ENCODE data around the gene PROM2.

PROM2 gene

DNA sequence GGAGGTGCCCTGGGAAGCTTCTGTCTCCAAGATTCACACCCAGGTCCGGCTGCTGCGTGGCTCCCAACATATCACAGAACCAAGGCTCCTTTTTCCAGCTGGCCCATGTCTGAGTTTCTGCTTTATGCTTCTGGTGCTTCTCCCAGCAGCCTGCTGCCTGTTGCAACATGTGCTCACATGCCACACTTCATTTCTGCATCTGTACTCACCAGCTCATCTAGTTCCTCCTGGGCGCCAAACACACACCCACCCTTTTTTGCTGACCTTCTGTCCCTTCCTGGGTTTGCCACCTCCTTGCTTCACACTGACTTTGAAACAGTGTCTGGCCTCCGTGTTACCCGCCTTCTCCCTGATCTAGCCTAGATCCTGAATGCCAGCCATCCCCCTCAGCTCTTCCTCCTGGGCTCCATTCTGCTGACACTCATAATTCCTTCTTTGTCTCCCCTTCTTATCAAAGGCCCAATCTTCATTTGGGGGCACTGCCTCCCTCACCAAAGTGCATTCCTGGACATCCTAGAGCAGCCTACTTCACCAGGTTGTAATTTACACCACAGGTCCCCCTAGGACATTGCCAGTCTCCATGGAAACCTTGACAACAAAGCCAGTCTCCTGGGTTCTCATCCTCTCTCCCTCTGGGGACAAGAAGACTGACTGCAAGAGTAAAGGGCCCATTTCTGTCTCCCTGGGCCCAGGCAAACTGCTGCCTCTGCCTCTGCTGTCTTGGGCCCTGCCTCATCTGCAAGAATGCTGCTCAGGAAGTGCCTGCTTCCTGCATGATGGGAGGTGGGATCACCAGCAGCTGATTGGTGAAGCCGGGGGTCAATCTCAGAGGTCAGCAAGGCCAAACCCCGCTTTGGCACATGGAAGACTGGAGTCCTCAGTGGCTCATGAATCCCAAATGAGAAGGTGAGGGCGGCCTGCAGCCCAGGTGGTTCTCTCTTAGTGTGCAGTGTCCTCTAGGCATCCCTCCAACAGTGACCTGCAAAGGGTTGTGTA, 13.9 kb upstream of the PROM2 start:
- H3K4me3 Mint-ChIP-seq, result no peak overlapping the region
- H3K36me3 Mint-ChIP-seq (ENCODE audit: low read depth), result peaks cover 9% of the 10 kb centered on the region
- peaks cover 30% of the 10 kb centered on the region for H3K9me3 Mint-ChIP-seq
- H3K27ac Mint-ChIP-seq, result no peak overlapping the region
- peaks cover 5% of the 10 kb centered on the region for H3K4me1 Mint-ChIP-seq
- peaks cover 3% of the 10 kb centered on the region for H3K27me3 Mint-ChIP-seq (ENCODE audit: low read depth)
- TF ChIP-seq, protein P1, sequence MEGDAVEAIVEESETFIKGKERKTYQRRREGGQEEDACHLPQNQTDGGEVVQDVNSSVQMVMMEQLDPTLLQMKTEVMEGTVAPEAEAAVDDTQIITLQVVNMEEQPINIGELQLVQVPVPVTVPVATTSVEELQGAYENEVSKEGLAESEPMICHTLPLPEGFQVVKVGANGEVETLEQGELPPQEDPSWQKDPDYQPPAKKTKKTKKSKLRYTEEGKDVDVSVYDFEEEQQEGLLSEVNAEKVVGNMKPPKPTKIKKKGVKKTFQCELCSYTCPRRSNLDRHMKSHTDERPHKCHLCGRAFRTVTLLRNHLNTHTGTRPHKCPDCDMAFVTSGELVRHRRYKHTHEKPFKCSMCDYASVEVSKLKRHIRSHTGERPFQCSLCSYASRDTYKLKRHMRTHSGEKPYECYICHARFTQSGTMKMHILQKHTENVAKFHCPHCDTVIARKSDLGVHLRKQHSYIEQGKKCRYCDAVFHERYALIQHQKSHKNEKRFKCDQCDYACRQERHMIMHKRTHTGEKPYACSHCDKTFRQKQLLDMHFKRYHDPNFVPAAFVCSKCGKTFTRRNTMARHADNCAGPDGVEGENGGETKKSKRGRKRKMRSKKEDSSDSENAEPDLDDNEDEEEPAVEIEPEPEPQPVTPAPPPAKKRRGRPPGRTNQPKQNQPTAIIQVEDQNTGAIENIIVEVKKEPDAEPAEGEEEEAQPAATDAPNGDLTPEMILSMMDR (IDR thresholded peaks at IDR 0.05; ENCODE audit: unreplicated experiment in 3 of 3), result no peak

DNA sequence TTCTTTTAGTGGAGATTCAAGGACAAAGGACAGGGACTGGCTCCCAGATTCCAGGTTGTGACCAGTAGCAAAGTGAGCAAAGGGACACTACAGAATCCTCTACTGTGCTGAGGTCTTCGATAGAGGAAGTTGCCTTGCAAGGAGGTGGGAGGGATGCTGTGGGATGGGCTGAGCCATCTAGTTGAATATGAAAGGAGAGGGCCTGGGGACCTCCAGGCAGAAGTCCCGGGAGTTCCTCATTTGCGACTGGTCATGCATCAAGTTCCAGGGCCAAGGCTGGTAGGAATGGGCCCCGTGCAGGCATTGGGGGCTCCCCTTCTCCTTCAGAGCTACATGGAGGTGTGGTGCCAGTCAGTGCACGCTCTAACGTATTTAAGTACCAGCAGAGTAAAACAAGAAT, 12.6 kb upstream of the PROM2 start:
- peaks cover 24% of the 10 kb centered on the region for H3K9me3 Mint-ChIP-seq
- H3K4me1 Mint-ChIP-seq, result peaks cover 5% of the 10 kb centered on the region
- H3K27ac Mint-ChIP-seq, result no peak overlapping the region
- peaks cover 6% of the 10 kb centered on the region for H3K27me3 Mint-ChIP-seq (ENCODE audit: low read depth)
- TF ChIP-seq, protein P1 (IDR thresholded peaks at IDR 0.05; ENCODE audit: unreplicated experiment in 3 of 3), result no peak
- no peak overlapping the region for H3K4me3 Mint-ChIP-seq
- peaks cover 8% of the 10 kb centered on the region for H3K36me3 Mint-ChIP-seq (ENCODE audit: low read depth)

DNA sequence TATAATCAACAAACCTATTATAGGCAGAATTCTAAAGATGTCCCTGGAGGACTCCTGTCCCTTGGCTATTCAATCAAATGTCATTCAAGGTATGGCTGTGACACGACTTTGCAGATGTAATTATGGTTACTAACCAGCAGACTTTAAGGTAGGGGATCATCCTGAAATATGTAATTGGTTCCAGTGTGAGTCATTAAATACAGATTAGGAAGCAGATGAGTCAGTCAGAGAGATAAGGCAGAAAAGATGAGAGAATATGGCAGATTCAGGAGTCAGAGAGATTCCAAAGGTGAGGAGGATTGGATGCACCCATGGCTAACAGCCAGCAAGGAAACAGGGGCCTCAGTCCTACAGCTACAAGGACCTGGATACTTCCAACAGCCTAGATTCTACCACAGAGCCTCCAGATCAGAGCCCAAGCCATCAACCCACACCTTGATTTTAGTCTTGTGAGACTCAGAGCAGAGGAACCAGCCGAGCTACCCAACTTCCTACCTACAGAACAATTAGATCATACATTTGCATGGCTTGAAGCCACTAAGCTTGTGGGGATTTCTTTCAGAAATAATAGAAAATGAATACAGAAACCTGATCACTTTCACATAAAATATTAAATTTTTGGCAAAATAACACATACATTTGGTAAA, 11.2 kb upstream of the PROM2 start:
- Mint-ChIP-seq H3K9me3 (peaks cover 14% of the 10 kb centered on the region), H3K4me3 (no peak overlapping the region), H3K27me3 (ENCODE audit: low read depth) (peaks cover 6% of the 10 kb centered on the region), H3K36me3 (ENCODE audit: low read depth) (peaks cover 5% of the 10 kb centered on the region), H3K4me1 (peaks cover 5% of the 10 kb centered on the region), H3K27ac (no peak overlapping the region)
- TF ChIP-seq, protein P1 (IDR thresholded peaks at IDR 0.05; ENCODE audit: unreplicated experiment in 3 of 3), result no peak

DNA sequence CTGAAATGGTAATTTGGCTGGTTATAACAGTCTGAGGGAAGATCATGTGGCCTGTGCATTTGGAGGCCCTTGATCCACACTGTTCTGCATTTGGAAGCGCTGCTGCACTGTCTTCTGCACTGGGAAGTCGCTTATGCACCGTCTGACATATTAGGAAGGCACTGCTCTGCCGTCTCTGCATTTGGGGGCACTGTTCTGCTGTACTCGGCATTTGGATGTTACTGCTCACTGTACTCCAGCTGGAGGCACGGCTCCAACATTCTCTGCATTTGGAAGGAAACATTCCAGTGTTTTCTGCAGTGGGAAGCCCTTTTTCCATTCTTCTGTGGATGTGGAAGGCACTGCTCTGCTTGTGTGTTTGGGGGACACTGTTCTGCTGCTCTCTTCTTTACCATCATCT, 9.6 kb upstream of the PROM2 start:
- H3K27me3 Mint-ChIP-seq (ENCODE audit: low read depth), result peaks cover 6% of the 10 kb centered on the region
- H3K4me1 Mint-ChIP-seq, result peaks cover 5% of the 10 kb centered on the region
- peaks cover 3% of the 10 kb centered on the region for H3K9me3 Mint-ChIP-seq
- H3K36me3 Mint-ChIP-seq (ENCODE audit: low read depth), result peaks cover 5% of the 10 kb centered on the region
- no peak overlapping the region for H3K27ac Mint-ChIP-seq
- no peak overlapping the region for H3K4me3 Mint-ChIP-seq
- TF ChIP-seq, protein P1 (IDR thresholded peaks at IDR 0.05; ENCODE audit: unreplicated experiment in 3 of 3), result no peak

DNA sequence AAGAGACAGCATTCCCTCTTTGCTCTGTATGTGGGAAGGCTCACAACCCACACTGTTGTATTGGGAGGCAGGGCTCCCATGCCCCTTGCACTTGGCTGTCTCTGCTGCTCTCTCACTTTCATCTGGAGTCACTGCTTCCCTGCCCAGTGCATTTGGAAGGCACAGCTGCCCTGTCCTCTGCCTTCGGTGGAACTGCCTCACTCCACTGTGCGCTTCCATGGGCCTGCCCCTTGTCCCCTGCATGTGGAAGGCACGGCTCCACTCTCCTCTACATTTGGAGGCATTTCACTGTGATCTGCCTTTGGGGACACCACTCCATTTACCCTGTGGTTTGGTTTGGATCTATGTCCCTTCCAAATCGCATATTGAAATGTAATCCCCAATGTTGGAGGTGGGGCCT, 9.1 kb upstream of the PROM2 start:
- Mint-ChIP-seq H3K4me3 (no peak overlapping the region), H3K27me3 (ENCODE audit: low read depth) (peaks cover 8% of the 10 kb centered on the region)
- TF ChIP-seq, protein P1 (IDR thresholded peaks at IDR 0.05; ENCODE audit: unreplicated experiment in 3 of 3), result no peak

More for the DNA sequence above, 9.1 kb upstream of the PROM2 start:
- no peak overlapping the region for H3K27ac Mint-ChIP-seq
- H3K4me1 Mint-ChIP-seq, result peaks cover 5% of the 10 kb centered on the region
- peaks cover 3% of the 10 kb centered on the region for H3K36me3 Mint-ChIP-seq (ENCODE audit: low read depth)
- peaks cover 2% of the 10 kb centered on the region for H3K9me3 Mint-ChIP-seq
